ENCODE results near the gene ZNF438. TPM values are rescaled to one million over a fixed set of nuclear protein-coding genes. Genes with fewer than 3 reads are reported as not detected.

Gene ZNF438
- total and polyA plus RNA-seq, 2 of the 8 experiments (the other 6 are each of a cell fraction or from before 2014, with no cell fraction given), result 0.95 to 1.7 TPM

DNA sequence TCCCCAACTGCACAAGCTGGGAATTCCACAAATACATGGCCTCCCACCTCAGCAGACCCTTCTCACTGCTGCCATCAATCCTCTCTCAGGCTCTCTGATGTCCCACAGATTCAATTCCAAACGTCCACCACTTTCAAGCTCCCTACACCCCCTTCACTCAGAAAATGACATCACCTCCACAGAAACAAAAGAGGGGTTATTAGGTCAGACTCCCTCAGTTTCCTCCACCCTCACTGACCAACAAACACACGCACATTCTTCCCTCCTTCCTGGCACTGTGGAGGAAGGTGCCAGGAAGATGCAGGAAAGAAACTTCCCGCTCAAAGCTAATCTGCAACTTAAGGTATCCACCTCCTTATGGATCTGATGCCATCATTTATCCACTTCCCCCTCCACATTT lies 18.3 kb downstream of the ZNF438 start:
- Histone ChIP-seq H3K27me3 (replicated peaks in 1 of 4; ENCODE audit: control insufficient read depth in 3 of 4, extremely low read depth in 1 of 4, insufficient read depth in 3 of 4, low read length in 3 of 4) (no peaks in the 10 kb centered on the region), H2AK5ac (ENCODE audit: low read depth, low read length) (no peak overlapping the region), H3K79me2 (ENCODE audit: control insufficient read depth in 1 of 2, insufficient read depth in 2 of 2, low read length in 2 of 2) (no peaks in the 10 kb centered on the region), H3K79me1 (ENCODE audit: low read depth, low read length) (no peaks in the 10 kb centered on the region), H2BK20ac (ENCODE audit: low read length) (no peak overlapping the region), H3K27ac (ENCODE audit: low read depth, low read length) (no peak overlapping the region), H3K23ac (ENCODE audit: insufficient read length) (no peak overlapping the region), H3K23me2 (ENCODE audit: low read depth, low read length) (no peaks in the 10 kb centered on the region; the same call in 1 of the 2 replicates), H2BK15ac (ENCODE audit: low read length) (no peak overlapping the region), H2BK5ac (ENCODE audit: low read depth, low read length) (no peak overlapping the region), H3K36me3 (ENCODE audit: control insufficient read depth in 2 of 4, insufficient read depth in 4 of 4, low read length in 3 of 4) (no peaks in the 10 kb centered on the region), H3K56ac (replicated peaks; ENCODE audit: insufficient read length, low read depth, low read length) (no peak overlapping the region), H3K4me3 (ENCODE audit: extremely low read depth in 1 of 4, insufficient read depth in 2 of 4, low read depth in 3 of 4, low read length in 4 of 4) (no peak overlapping the region), H3K4ac (replicated peaks; ENCODE audit: insufficient read length, low read depth, low read length) (no peak overlapping the region), H4K91ac (replicated peaks; ENCODE audit: insufficient read length, low read length) (no peak overlapping the region), H4K8ac (ENCODE audit: extremely low read depth, insufficient read depth, low read length) (no peak overlapping the region), H3K18ac (ENCODE audit: extremely low read depth, low read length) (no peak overlapping the region), H4K20me1 (replicated peaks in 1 of 2; ENCODE audit: control insufficient read depth in 1 of 2, insufficient read depth in 2 of 2, low read length in 2 of 2) (no peaks in the 10 kb centered on the region), H2BK12ac (ENCODE audit: low read depth, low read length) (no peak overlapping the region), H3K9me3 (ENCODE audit: insufficient read depth in 2 of 2, low read depth in 1 of 2, low read length in 1 of 2) (no peaks in the 10 kb centered on the region), H3K14ac (ENCODE audit: insufficient read length) (no peak overlapping the region), H3K4me2 (ENCODE audit: insufficient read depth in 1 of 2, low read depth in 2 of 2, low read length in 2 of 2) (no peak overlapping the region), H2BK120ac (replicated peaks; ENCODE audit: low read depth, low read length) (no peak overlapping the region), H4K5ac (ENCODE audit: insufficient read length, low read depth, low read length) (no peak overlapping the region), H3K9ac (replicated peaks in 1 of 4; ENCODE audit: extremely low read depth in 1 of 4, low read depth in 3 of 4, low read length in 3 of 4) (no peak overlapping the region), H3K4me1 (replicated peaks in 1 of 4; ENCODE audit: control insufficient read depth in 3 of 4, insufficient read depth in 4 of 4, low read length in 3 of 4) (no peaks in the 10 kb centered on the region), H2AFZ (ENCODE audit: low read length) (no peak overlapping the region)
- ChIA-PET CTCF (ENCODE audit: partially characterized antibody) (interaction anchor here (1.1 kb wide), 1 partner anchor 262 kb away, joined by 5 read pairs; no protein-coding TSS in a partner anchor), POLR2A (ENCODE audit: partially characterized antibody) (no interaction called here)
- TF ChIP-seq POU5F1 (IDR thresholded peaks at IDR 0.05; ENCODE audit: low read depth, low read length), result no peak
- TF ChIP-seq NANOG (IDR thresholded peaks at IDR 0.05; ENCODE audit: insufficient read depth, low read depth, low read length, poor library complexity, severe bottlenecking), result no peak
- TF ChIP-seq TCF12 (IDR thresholded peaks at IDR 0.05; ENCODE audit: low read depth, low read length), result no peak
- no peak for TF ChIP-seq TEAD4 (IDR thresholded peaks at IDR 0.05; ENCODE audit: low read depth, low read length)
- no peak for TF ChIP-seq SUZ12 (IDR thresholded peaks at IDR 0.05; ENCODE audit: low read length)
- no peak for DNase-seq (ENCODE audit: low read depth in 1 of 2, low spot score in 2 of 2)
- 84% methylated on average over 3 of the region's 3 CpGs; no CpG with 5 or more reads in 1 of the 2 experiments for WGBS, 2 experiments (ENCODE audit: extremely low coverage in 1 of 2, insufficient coverage in 1 of 2, insufficient read length in 1 of 2, insufficient replicate concordance in 2 of 2, low coverage in 1 of 2, low lambda C conversion rate in 2 of 2, missing lambda C conversion rate in 1 of 2)
- FAIRE-seq, result no peak
